ENCODE data around the gene ZBTB11.
"Not testable (repeated sequence)": the region's sequence is repeated elsewhere in the genome, so short reads cannot be mapped to it uniquely, and the experiment has no call there.

The ZBTB11 gene, protein sequence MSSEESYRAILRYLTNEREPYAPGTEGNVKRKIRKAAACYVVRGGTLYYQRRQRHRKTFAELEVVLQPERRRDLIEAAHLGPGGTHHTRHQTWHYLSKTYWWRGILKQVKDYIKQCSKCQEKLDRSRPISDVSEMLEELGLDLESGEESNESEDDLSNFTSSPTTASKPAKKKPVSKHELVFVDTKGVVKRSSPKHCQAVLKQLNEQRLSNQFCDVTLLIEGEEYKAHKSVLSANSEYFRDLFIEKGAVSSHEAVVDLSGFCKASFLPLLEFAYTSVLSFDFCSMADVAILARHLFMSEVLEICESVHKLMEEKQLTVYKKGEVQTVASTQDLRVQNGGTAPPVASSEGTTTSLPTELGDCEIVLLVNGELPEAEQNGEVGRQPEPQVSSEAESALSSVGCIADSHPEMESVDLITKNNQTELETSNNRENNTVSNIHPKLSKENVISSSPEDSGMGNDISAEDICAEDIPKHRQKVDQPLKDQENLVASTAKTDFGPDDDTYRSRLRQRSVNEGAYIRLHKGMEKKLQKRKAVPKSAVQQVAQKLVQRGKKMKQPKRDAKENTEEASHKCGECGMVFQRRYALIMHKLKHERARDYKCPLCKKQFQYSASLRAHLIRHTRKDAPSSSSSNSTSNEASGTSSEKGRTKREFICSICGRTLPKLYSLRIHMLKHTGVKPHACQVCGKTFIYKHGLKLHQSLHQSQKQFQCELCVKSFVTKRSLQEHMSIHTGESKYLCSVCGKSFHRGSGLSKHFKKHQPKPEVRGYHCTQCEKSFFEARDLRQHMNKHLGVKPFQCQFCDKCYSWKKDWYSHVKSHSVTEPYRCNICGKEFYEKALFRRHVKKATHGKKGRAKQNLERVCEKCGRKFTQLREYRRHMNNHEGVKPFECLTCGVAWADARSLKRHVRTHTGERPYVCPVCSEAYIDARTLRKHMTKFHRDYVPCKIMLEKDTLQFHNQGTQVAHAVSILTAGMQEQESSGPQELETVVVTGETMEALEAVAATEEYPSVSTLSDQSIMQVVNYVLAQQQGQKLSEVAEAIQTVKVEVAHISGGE

DNA sequence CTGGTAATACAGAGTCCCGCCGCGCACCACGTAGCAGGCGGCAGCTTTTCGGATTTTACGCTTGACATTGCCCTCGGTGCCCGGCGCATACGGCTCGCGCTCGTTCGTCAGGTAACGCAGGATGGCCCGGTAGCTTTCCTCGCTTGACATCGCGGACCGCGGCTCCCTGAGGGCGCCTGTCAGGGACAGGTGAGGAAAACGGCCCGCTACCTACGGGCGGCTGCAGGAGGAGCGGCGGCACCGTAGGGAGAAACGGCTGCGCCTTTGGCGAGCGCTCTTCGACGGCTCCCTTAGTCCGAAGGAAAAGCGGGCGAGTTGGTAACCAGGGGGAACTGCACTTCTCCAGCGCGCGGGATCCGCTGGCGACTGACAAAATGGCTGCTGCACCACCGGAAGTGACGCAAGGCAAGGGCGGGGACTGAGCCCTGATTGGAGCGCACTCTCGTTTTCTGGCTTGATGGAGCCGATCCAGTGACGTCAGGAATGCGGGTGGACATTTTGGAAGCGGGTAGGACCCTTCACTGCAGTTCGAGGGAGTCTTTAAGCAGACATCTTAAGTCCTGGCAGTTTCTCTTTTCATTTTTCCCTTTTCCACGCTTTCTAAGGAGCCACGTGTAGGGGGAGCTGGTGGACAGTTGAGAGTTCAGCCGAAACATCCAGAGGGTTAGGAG, at the start of gene ZBTB11:
TSS of gene ZBTB11 (minus strand) at position 368 of the 671 bp plus-strand sequence. CDS start at position 150, 218 bp downstream.
- DNase-seq, result peak; percentile 99

DNA sequence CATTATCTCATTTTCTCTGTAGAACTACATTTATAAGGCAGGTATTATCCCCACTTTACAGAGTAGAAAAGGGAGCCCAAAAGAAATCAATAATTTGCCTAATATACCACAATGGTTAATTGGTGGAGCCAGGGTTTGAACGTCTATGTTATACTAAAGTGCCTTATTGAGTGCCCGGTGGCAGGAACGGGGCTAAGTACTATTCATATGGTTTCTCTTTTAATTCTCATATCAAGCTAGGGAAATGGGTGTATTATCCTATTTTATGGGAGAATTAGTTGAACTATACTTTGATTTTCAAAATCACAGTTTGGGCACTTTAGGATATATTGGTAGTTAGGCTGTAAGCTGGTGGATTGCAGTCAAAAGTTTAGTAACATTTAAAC, 49.0 kb upstream of the ZBTB11 start:
- no peak for DNase-seq

DNA sequence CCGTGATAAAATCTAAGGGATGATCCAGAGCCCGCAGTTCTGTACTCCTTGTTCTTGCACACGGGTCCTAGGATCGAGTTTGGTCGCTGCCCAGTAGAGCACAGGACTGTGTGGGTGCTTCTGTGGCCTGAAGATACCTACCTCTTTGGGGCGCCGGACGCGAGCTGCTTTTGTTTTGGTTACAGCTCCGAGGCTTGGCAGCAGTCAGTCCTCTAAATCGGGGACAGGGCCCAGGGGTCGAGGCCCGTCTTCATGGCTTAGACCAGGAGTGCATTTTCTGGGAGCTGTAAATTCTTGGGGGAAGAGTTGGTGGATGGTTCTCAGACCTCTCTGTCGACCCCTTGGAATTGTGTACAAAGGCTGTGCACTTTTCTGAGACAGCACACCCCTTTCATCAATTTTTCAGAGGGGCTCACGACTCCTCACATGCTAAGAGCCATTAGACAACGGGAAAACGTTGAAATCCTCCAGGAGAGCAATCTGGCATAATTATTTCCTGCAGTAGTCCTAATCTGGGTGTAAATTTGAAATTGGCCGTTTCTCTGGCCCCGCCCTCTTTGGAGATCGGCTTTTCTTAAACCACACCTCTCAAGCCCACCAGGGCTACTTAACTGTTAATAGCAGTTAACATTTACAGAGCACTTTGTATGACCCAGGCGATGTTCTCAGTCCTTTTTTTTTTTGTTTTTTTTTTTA, 48.4 kb upstream of the ZBTB11 start:
- peak; percentile 60 for DNase-seq

DNA sequence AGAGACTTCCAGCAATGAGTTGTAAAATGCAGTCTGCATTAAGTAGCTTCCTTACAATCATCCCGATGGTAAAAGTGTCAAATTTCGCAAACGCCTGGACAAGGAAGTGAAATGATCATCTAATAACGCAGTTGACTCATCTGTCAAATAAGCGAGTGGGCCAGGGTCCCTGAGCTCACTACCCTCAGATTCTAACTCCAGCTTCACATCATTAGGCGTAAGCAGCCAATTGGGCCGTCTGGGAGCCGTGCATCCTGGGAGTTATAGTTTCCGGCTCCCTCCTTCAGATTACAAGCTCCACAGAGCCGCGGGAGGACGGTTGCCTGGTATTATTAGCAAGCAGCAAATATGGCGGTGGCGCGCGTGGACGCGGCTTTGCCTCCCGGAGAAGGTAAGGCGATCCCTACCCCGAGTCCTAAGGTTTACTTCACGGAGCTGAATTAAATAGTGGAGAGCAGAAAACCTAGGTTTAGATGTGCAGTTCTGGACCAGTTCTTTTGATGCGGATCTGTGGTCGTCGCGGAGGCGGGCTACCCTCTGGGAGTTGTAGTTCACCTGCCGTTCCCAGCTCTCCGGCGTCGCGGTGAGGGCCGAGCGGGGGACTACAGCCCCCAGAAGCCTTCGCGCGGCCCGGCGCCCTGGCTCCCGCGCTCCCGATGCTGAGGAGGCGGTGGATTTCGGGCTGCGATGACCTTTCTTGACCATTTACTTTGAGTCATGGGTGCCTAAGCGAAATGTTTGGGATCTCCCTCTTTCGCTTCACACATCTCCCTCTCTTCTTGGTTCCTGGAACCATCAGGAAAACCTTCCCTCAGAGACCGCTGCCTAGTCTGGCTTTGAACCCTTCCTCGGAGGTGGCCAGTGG, 47.6 kb upstream of the ZBTB11 start, which contains the start of gene CEP97:
TSS of gene CEP97 (plus strand) at position 286 of the 865 bp plus-strand sequence. CDS start at position 349, 63 bp downstream.
- DNase-seq, result peak; percentile 96

DNA sequence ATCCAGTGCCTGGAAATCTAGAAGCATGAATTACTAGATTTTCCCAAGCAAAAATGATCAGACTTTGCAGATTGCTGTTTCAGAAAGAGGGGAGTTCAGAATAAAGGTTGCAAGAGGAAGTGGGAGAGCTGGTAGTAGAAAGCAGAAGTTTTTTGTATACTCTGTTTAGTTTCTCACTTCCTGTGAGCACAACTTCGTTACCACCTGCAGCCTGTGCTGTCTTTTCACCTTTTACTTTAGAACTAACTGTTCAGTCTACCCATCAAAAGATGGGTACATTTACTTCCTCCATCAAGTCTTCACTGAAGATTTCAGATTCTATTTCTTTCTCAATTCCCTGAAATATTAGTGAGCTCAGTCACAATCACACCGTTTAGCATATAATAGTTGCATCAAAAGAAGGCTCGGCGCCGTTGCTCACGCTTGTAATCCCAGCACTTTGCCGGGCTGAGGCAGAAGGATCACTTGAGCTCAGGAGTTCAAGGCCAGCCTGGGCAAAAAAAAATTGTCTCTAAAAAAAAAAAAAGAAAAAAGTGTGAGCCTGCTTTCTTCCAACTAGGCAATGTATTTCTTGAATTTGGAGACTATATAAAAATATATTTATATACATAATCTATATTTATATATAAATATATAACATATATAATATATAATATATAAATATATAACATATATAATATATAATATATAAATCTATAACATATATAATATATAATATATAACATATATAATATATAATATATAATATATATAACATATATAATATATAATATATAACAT, 45.7 kb upstream of the ZBTB11 start:
- no peak for DNase-seq

DNA sequence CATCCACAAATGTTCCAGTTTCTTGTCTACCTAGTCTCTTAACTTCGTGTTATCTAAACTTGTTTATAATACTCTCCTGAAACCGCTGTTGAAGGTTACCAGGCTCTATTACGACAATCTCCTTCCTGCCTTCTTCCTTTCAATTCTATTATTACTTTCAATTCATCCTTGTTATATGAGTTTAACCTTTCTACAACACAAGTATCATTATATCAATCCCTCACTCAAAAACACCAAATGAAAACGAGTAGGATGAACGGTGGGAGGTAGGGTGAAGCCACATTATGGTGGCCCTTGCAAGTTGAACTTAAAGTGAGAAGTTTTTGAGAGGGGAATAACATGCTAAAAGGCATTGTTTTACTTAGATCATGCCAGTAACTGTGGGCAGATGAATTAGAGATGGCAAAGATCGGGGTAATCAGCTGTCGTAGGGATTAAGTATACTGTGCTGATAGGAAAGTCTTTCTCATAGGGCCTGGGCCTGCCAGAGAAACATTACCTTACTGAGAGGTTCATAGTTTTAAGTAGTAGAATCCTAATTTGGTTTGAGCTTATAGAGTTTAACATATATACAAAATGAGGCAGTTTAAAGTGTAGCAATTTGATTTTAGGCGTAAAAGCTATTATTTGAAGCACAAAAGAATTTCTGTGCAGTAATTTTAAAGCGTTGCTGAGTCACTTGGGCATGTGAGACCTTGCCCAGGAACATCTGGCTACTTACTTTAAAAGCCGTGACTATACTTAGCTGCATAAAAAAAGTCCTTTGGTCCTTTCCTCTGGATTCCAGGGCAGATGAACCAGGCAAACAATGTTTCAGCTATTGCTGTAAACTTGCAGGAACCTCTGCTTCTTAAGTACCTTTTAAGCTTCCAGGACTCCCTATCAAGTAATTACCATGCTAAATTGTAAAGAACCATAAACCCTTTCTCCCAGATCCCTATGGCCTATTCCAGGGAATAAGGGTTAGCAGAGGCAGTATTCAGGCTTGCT, 44.2 kb upstream of the ZBTB11 start:
- DNase-seq, result peak; percentile 60

DNA sequence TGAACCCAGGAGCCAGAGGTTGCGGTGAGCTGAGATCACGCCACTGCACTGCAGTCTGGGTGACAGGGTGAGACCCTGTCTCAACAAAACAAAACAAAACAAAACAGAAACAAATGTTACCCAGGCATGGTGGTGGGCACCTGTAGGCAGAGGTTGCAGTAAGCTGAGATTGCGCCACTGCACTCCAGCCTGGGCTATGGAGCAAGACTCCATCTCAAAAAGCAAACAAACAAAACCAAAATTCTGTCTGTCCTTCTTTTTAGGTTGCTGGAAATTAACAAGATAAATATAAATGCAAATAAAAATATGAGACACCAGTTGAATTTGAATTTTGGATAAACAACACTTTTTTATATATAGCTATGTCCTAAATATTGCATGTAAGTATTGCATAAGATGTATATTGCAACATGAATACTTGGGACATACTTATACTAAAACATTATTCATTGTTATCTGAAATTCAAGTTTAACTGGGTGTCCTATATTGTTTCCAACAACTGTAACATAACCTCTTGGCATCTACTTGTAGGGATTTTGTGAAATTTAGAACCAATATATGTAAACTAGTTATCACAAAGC, 42.8 kb upstream of the ZBTB11 start:
- no peak for DNase-seq

DNA sequence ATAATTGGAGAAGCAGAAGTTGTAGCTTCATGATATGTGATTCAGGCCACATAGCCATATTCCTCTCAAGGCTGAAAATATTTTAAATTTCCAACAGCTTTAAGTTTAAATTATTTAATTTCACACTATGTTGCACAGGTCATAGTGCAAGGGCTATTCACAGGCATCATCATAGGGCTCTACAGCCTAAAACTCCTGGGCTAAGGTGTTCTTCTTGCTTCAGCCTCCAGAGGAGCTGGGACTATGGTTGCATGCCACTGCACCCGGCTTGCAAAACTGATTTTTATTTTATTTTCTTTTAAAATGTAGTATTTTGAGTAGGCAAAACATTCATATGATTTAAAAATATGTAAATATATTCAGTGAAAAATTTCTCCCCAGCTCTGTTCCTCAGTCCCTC, 41.5 kb upstream of the ZBTB11 start:
- no peak for DNase-seq

DNA sequence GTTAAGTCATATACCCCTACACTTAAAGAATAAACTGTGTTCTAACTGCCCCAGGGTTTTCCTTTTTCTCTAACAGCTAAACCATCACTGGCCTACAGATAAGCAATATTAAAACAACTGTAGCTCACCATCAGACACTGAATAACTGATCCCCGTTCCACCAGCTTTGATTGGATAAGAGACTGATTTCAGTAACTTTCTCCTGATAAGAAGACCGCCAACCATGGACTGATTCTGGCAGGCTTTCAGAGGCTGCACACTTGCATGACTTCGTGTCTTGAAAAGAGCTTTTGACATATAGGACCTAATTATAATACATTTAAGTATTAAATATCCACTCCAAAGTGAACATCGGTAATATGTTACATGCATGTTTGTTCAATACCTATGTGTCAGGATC, 32.2 kb upstream of the ZBTB11 start:
- DNase-seq, result no peak

DNA sequence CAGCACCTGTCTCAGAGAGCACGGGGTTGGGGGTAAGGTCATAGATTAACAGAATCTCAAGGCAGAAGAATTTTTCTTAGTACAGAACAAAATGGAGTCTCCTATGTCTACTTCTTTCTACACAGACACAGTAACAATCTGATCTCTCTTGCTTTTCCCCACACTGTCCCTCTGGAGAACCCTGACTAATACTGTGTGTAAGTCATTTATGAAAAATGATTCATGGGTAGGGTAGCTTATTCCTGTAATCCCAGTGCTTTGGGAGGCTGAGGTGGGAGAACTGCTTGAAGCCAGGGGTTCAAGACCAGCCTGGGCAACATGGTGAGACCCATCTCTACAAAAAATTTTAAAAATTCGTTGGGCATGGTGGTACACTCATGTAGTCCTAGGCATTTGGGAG, 27.7 kb upstream of the ZBTB11 start:
- not testable (repeated sequence) for DNase-seq

DNA sequence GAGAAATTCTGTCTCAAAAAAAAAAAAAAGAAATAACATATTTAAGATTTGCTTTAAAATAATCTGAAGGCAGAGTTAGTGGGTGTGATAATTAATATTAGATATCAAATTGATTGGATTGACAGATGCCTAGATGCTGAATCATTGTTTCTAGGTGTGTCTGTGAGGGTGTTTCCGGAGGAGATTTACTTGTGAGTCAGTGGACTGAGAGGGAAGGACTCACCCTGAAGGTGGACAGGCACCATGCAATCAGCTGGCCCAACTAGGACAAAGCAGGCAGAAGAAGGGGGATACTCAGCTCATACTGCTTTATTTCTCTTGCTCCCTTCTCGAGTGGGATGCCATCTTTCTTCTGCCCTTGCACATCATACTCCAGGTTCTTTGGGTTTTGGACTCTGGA, 26.2 kb upstream of the ZBTB11 start:
- no peak for DNase-seq

DNA sequence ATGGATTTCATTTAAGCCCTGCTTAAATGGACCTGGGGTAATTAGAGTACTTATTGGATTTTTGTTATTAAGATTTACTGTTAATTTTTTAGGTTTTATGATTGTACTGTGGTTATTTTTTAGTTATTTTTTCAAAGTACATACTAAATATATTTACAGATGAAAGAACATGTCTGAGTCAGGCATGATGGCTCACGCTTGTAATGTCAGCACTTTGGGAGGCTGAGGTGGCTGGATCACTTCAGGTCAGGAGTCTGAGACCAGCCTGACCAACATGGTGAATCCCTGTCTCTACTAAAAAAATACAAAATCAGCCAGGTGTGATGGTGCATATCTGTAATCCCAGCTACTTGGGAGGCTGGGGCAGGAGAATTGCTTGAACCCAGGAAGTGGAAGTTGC, 25.8 kb upstream of the ZBTB11 start:
- no peak for DNase-seq

DNA sequence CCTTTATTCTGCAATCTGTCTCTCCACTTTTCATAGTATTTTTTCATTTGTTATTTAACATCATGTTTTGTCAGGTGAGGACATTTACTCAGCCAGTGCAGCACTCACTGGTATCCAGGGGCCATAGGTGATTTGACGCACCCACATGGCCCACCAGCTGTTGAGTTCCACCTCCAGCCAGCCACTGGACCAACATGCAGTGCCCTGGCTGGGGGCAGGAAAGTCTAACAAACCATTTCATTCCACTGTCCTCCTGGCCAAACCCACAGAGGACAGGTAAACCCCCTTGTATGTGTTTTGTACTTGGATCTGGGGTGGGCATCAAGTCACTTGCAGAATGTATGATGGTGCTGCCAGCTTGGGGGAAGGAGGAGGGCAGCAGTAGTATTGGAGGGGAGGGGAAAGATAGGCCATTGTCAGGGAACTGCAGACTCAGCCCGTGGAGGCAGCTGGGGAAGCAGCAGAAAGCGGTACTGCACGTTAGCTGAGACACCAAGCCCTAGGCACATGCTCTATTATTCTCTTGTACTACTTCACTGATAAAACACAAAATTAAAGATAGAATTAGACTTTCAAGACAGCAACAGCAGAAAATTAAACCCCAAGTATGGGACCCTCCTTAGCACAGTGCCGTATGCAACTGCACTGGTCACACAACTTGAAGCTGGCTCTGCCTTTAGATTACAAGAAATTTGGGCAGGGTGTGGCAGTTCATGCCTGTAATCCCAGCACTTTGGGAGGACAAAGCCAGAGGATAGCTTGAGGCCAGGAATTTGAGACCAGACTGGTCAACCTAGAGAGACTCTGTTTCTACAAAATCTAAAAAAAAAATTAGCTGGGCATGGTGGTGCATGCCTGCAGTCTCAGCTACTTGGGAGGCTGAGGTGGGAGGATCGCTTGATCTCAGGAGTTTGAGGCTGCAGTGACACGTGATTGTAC, 25.0 kb upstream of the ZBTB11 start:
- no peak for DNase-seq

DNA sequence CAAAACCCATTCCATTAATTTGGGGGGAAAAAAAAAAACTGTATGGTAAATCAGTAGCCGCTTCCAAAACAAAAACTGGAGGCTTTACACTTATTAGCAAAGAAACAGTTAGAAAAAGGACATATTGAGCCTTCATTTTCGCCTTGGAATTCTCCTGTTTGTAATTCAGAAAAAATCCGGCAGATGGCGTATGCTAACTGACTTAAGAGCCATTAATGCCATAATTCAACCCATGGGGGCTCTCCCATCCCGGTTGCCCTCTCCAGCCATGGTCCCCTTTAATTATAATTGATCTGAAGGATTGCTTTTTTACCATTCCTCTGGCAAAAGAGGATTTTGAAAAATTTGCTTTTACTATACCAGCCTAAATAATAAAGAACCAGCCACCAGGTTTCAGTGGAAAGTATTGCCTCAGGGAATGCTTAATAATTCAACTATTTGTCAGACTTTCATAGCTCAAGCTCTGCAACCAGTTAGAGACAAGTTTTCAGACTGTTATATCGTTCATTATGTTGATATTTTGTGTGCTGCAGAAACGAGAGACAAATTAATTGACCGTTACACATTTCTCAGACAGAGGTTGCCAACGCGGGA, 18.9 kb upstream of the ZBTB11 start:
- no peak for DNase-seq

DNA sequence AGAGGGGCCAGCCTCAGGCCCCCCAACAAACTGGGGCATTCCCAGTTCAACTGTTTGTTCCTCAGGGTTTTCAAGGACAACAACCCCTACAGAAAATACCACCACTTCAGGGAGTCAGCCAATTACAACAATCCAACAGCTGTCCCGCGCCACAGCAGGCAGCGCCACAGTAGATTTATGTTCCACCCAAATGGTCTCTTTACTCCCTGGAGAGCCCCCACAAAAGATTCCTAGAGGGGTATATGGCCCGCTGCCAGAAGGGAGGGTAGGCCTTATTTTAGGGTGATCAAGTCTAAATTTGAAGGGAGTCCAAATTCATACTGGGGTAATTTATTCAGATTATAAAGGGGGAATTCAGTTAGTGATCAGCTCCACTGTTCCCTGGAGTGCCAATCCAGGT, 17.9 kb upstream of the ZBTB11 start:
- not testable (repeated sequence) for DNase-seq

DNA sequence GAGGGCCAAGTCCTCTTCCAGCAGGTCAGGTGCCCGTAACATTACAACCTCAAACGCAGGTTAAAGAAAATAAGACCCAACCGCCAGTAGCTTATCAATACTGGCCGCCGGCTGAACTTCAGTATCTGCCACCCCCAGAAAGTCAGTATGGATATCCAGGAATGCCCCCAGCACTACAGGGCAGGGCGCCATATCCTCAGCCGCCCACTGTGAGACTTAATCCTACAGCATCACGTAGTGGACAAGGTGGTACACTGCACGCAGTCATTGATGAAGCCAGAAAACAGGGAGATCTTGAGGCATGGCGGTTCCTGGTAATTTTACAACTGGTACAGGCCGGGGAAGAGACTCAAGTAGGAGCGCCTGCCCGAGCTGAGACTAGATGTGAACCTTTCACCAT, 16.6 kb upstream of the ZBTB11 start:
- DNase-seq, result peak; percentile 79
